HuH-7 (cell line): ENCODE data around the gene LUC7L3.
"Not testable (repeated sequence)": the region's sequence is repeated elsewhere in the genome, so short reads cannot be mapped to it uniquely, and the experiment has no call there.

Source experiments
- DNase-seq: peaks from one replicate; pipeline ENCODE4 v3.0.0; 2011; ENCODE audit warnings: low spot score

Gene LUC7L3

GRCh38 chr17:50783905-50784304 is 64.5 kb downstream of the LUC7L3 start:
- DNase-seq: no peak

DNA sequence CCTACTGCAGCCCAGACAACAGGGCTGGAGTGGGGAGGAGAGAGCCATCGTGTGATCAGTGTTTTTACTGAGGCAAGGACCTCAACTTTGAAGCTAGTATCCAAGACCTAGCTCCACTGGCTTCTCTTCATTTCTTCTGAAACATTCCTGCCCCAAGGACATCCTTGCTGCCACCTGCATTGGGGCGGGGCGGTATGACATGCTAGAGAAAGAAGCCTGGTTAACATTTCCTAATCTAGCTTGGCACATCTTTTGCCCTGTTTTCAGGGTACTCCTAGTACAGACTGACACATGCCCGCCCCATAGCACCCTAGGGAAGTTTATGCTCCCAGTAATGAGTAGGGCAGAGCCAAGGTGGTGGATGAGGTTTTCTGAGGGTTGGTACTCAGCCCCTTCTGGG is 65.7 kb downstream of the LUC7L3 start:
- DNase-seq: no peak

GRCh38 chr17:50785946-50786570 is 66.7 kb downstream of the LUC7L3 start:
- no peak for DNase-seq

DNA sequence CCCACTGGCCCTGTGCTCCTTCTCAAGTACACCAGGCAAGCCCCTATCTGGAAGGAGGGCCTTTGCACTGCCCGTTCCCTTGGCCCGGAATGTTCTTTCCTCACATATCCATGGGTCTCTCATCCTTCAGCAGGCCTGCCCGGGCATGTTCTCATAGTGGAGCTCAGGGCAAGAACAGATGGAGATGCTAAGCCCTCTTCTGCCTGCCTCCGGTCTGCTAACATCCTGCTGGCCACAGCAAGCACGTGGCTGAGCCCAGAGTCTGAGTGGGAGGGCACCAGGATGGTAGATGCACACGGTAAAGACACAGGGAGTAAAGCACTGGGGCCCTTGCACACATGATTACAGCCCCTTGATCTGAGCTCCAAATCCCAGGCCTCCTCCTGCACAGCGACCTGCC is 67.7 kb downstream of the LUC7L3 start:
- DNase-seq: no peak

DNA sequence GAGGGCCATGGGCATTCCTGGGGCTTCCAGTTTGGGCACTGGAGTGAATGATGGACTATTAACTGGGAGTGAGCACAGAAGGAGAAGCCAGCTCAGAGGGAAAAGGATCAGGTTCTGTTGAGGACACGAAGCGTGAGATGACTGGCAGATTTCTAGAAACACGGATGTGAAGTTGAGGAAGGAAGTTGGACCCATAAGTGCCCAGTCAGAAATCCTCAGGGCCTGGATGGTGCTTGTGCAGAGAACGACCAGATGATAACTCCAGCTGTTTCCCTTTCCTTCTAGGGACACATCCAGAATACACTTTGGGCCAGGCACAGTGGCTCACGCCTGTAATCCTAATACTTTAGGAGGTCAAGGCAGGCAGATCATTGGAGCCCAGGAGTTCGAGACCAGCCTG is 71.2 kb downstream of the LUC7L3 start:
- no peak for DNase-seq

- no peak for DNase-seq
These were observed 72.7 kb downstream of the LUC7L3 start for GRCh38 chr17:50792132-50792531.

DNA sequence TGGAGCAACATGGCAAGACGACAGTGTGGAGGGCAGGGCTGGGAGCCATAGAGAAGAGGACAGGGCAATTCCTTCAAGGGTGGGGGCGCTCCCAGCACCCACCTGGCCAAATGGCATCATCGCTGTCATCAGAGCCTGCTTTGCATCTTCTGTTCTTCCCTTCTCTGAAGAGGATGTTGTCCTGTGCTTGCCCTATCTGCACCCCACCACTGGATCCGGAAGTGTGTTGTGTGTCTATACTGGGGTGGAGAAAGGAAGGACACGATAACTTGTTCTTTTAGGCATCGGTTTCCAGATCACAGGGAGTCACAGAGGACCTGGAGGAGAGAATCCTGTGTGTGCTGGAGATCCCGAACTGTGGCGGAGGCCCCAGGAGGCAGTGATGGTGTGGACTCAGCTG is 73.6 kb downstream of the LUC7L3 start:
- DNase-seq: no peak

- DNase-seq: no peak
These were observed 75.0 kb downstream of the LUC7L3 start for GRCh38 chr17:50794361-50794760.

GRCh38 chr17:50797135-50797810 is 77.9 kb downstream of the LUC7L3 start:
- no peak for DNase-seq

DNA sequence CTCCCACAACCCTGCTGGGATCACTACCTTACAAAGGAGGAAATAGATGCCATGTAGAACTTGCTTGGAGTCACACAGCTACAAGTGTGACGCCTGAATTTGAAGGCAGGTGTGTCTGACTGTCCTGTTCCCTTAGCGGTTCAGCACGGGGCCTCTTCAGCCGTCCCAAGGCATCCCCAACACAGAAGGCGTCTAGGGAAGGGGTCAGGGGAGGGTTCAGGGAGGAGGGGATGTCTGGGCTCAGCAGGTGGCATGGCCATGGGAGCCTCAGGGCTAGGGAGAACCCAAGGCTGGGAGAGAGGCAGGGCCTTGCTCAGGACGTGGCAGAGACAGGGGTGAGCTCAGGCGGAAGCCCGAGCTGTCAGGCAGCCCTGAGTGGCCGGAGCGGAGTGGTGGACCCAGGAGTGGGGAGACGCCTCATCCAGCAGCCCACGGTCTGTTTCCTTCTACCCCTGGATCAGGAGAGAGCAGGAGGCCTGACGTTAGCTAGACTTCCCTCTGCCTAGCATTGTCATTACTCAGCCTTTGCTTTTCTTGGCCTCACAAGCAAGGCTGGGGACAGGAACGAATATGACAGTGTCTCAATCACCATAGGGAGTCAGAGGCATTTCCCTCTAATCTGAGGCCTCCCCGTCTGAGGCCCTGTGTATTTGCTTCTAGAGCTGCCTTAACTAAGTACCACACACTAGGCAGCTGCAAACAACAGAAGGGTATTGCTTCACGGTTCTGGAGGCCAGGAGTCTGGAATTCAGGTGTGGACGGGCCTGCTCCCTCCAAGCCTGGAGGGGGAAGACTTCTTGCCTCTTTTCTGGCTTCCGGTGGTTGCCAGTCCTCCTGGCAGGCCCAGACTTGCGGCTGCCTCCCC is 79.3 kb downstream of the LUC7L3 start:
- DNase-seq: no peak

DNA sequence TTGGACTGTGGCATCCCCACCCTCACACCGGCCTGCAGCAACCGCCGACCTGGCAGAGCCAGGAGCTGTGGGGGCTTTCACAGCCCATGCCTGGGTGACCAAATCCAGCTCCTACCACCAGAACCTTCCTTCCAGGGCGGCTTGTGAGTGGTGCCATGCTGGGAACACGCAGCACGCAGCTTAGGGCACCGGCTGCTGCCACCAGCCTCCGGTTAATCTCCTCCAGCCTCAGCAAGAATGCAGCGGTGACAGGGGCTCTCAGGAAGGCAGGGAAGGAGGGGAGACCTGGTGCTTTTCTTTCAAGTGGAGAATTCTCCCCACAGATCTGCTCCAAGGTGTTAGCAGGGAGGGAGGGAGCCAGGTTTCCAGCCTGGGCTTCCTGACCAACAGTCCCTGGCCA is 80.2 kb downstream of the LUC7L3 start:
- DNase-seq: no peak

- no peak for DNase-seq
These were observed 80.8 kb downstream of the LUC7L3 start for GRCh38 chr17:50800196-50800700.

DNA sequence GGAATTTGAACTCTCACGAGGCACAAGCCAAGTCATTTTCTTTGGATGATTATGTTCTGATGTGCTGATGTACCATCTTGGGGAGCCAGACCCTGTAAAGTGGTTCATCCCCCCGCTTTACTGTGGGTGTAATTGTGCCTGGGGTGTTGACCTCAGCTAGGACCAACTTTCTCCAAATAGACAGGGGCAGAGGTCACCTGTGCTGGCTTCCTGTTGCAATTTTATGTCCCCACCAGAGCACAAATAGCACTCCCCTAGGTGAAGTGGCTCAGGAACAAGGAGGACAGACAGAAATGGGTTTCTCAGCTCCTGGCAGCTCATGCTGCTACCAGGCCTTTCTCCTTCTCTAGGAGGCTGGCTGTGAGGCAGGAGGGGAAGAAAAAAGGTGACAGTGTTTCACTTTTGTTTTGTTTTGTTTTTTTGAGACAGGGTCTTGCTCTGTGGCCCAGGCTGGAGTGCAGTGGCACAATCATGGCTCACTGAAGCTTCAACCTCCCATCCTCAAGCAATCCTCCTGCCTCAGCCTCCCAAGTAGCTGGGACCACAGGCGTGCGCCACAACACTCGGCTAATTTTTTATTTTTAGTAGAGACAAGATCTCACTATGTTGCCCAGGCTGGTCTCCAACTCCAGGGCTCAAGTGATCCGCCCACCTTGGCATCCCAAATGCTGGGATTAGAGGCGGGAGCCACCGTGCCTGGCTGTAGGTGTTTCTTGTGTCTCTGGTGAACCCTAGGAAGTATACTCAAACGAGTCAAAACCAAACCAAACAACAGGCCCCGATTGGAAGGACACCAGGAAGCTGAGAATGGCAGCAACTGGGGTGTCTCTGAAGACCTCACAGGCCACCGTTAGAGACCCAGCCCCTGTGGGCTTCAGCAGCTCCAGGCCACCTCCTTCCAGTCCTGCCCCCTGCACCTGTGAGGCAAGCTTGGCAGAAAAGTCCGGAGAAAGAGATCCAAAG is 83.5 kb downstream of the LUC7L3 start:
- DNase-seq: peak; percentile 29

DNA sequence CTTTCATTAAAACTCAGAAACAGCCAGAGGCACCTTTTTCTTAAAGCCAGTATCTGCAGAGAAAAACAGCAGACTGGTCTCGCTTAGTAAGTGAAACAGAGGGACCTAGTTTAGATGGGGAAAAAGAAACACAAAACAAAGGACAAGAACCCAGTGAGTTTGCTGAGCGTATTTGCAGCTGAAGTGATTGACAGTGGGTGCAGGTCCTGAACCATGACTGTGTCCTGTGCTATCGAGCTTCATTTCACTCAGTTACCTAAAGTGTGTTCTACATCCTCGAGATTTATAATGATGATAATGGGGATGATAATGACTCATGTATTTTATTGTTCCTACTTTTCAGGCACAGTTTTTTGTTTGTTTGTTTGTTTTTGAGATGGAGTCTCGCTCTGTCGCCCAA is 84.3 kb downstream of the LUC7L3 start:
- DNase-seq: no peak

DNA sequence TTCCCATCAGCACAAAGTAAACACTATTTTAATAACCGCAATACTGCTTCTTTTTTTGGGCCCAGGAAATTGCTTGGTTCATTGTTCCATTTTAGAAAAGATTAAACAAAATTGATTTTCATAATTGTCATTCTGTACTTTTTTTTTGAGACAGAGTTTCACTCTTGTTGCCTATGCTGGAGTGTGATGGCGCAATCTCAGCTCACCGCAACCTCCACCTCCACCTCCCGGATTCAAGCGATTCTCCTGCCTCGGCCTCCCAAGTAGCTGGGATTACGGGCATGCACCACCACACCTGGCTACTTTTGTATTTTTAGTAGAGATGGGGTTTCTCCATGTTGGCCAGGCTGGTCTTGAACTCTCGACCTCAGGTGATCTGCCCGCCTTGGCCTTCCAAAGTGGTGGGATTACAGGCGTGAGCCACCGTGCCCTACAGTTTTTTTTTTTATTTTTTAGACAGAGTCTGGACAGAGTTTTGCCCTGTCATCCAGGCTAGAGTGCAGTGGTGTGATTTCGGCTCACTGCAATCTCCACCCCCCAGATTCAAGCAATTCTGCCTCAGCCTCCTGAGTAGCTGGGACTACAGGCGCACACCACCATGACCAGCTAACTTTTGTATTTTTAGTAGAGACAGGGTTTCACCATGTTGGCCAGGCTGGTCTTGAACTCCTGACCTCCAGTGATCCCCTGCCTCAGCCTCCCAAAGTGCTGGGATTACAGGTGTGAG is 85.5 kb downstream of the LUC7L3 start:
- DNase-seq: not testable (repeated sequence)

- DNase-seq: no peak
These were observed 86.1 kb downstream of the LUC7L3 start for GRCh38 chr17:50805486-50805885.
